H1 (cell line): ENCODE measurements around the gene AGBL1.

Source experiments
- CHD2 ChIP-seq: IDR thresholded peaks from 2 replicates; pipeline ENCODE4 v1.6.1; 2012; ENCODE audit warnings: low read length, improper control_type of control experiment
- EP300 ChIP-seq, 2 experiments: IDR thresholded peaks; 1 replicate in 1 of 2; 2 replicates in 1 of 2; pipeline ENCODE4 v1.6.1; 2011 to 2012; ENCODE audit warnings: low read depth in 2 of 2, low read length in 2 of 2, mild to moderate bottlenecking in 2 of 2, borderline replicate concordance in 1 of 2, inconsistent platforms in 1 of 2, moderate library complexity in 1 of 2
- NRF1 ChIP-seq: IDR thresholded peaks from 2 replicates; pipeline ENCODE4 v1.6.1; 2011; ENCODE audit warnings: mild to moderate bottlenecking, low read depth, low read length, improper control_type of control experiment
- SUZ12 ChIP-seq: fragments of 200-600 bp; sonication (generic); IDR thresholded peaks from 2 replicates; pipeline ENCODE4 v1.6.1; 2012; ENCODE audit warnings: mild to moderate bottlenecking, inconsistent platforms, low read length, moderate library complexity, mixed read lengths
- TAF1 ChIP-seq: IDR thresholded peaks from 2 replicates; pipeline ENCODE4 v1.6.1; 2011; ENCODE audit warnings: mild to moderate bottlenecking, low read depth, low read length
- TF ChIP-seq, protein P1 (sequence below): IDR thresholded peaks from 2 replicates; pipeline ENCODE4 v1.6.1; 2012; ENCODE audit warnings: inconsistent platforms
- TF ChIP-seq, protein P2 (sequence below): IDR thresholded peaks from 2 replicates; pipeline ENCODE4 v1.6.1; 2011; ENCODE audit warnings: low read depth, mild to moderate bottlenecking, low read length; ENCODE audit not compliant: insufficient read depth

- TF ChIP-seq EP300 (IDR thresholded peaks at IDR 0.05; ENCODE audit: borderline replicate concordance in 1 of 2, low read depth in 2 of 2, low read length in 2 of 2) (no peak), SUZ12 (no peak), TAF1 (no peak), CHD2 (no peak), NRF1 (no peak)
- TF ChIP-seq, protein P1, sequence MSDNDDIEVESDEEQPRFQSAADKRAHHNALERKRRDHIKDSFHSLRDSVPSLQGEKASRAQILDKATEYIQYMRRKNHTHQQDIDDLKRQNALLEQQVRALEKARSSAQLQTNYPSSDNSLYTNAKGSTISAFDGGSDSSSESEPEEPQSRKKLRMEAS = no peak
- TF ChIP-seq, protein P2, sequence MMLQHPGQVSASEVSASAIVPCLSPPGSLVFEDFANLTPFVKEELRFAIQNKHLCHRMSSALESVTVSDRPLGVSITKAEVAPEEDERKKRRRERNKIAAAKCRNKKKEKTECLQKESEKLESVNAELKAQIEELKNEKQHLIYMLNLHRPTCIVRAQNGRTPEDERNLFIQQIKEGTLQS = no peak
These were observed 508.7 kb downstream of the AGBL1 start for GRCh38 chr15:86588413-86588812.
